ENCODE results near the gene GNB5. TPM values are rescaled to one million over a fixed set of nuclear protein-coding genes. Genes with fewer than 3 reads are reported as not detected.
A peak's percentile ranks its signal among the peaks of the same experiment; 100 is the strongest.
"Not testable (repeated sequence)": the region's sequence is repeated elsewhere in the genome, so short reads cannot be mapped to it uniquely, and the experiment has no call there.

The GNB5 gene
- total RNA-seq = 10 to 100 TPM in 1 of 3 donors, 1 to 10 TPM in 2; 5.5 to 23.0 (median 6.3) TPM
- long read RNA-seq, donor 1, transcript GNB5-202 (11 exons, 1,735 nt) = major isoform, 53 of 60 reads
- long read RNA-seq, donor 1, partial matches to known transcripts = 3 of 60 reads
- long read RNA-seq, donor 1, other reads (novel, unspliced or antisense) = 4 of 60 reads
- long read RNA-seq, donor 2, transcript GNB5-202 (11 exons, 1,735 nt) = major isoform, 15 of 15 reads
- long read RNA-seq, donor 2, partial matches to known transcripts = 0 of 15 reads
- long read RNA-seq, donor 2, other reads (novel, unspliced or antisense) = 0 of 15 reads

DNA sequence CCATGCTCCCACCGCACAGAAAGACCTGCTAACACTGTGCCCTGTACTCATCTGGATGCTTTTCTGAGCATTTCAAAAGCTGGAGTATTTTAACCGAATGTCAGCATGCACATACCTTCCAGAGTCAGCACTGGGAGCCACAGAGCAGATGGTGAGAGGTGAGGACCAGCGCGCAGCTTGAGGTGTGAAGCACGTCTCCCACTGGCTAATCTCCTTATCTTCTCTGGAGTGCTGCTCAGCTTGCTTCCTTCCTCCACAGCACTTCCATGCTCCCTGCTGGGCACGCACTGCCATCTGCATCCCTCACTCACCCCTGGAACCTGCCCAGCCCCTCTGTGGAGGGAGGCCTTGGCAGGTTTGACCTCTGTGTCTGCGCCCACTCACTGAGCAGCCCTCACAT lies at the start of gene GNB5:
Gene GNB5, minus strand, starts transcription at position 186 of the 400 bp plus-strand sequence. CDS start 6,716 bp downstream, outside the sequence.
- no peak within 1 kb of the TSS for H3K4me3 ChIP-seq
- H3K36me3 ChIP-seq (ENCODE audit: low read depth) = no peaks in the 10 kb centered on the region
- TF ChIP-seq, protein P1, sequence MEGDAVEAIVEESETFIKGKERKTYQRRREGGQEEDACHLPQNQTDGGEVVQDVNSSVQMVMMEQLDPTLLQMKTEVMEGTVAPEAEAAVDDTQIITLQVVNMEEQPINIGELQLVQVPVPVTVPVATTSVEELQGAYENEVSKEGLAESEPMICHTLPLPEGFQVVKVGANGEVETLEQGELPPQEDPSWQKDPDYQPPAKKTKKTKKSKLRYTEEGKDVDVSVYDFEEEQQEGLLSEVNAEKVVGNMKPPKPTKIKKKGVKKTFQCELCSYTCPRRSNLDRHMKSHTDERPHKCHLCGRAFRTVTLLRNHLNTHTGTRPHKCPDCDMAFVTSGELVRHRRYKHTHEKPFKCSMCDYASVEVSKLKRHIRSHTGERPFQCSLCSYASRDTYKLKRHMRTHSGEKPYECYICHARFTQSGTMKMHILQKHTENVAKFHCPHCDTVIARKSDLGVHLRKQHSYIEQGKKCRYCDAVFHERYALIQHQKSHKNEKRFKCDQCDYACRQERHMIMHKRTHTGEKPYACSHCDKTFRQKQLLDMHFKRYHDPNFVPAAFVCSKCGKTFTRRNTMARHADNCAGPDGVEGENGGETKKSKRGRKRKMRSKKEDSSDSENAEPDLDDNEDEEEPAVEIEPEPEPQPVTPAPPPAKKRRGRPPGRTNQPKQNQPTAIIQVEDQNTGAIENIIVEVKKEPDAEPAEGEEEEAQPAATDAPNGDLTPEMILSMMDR (IDR thresholded peaks at IDR 0.05) = no peak
- no peaks in the 10 kb centered on the region for H3K9me3 ChIP-seq
- intact Hi-C loops (cut with DNase I, micrococcal nuclease) = no loop called here
- ATAC-seq (peak; percentile 22), DNase-seq (no peak)
- H3K4me1 ChIP-seq (ENCODE audit: low read depth) = no peaks in the 10 kb centered on the region

DNA sequence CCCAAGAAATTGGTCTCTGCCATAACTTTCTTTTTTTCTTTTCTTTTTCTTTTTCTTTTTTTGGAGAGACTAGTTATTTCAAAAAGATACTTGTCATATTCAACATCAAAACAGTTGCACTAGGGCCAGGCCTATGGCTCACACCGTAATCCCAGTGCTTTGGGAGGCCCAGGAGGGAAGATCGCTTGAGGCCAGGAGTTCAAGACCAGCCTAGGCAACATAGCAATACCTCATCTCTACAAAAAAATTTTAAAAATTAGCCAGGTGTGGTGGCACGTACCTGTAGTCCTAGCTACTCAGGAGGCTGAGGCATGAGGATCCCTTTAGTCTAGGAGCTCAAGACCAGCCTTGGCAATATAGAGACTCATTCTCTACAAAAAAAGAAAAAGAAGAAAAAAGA lies 49.0 kb upstream of the GNB5 start:
- Histone ChIP-seq H3K4me1 (ENCODE audit: low read depth) (no peaks in the 10 kb centered on the region), H3K36me3 (ENCODE audit: low read depth) (peaks cover 8% of the 10 kb centered on the region), H3K4me3 (no peak overlapping the region), H3K9me3 (no peaks in the 10 kb centered on the region)
- ATAC-seq = no peak
- no peak for DNase-seq
- TF ChIP-seq, protein P1 (IDR thresholded peaks at IDR 0.05) = no peak
- intact Hi-C loops (cut with DNase I, micrococcal nuclease) = no loop called here

DNA sequence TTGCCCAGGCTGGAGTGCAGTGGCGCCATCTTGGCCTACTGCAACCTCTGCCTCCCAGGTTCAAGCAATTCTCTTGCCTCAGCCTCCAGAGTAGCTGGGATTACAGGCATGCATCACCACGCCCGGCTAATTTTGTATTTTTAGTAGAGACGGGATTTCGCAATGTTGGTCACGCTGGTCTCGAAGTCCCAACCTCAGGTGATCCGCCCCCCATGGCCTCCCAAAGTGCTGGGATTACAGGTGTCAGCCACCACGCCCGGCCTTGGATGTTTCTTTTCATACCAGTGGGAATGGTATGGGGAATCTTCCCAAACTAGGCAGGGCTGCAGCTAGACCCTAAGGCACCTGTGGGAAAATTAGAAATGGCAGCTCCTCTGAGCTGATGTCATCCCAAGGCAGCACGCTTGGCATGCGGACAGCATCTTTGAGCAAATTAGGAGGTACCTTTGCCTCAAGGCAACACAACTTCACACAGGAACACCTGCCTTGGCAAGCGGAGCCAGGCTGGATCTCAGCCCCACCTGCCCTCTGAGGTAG lies 47.9 kb upstream of the GNB5 start:
- H3K36me3 ChIP-seq (ENCODE audit: low read depth); intact Hi-C loops (cut with DNase I, micrococcal nuclease); H3K4me3 ChIP-seq; H3K9me3 ChIP-seq; ATAC-seq; H3K4me1 ChIP-seq (ENCODE audit: low read depth); DNase-seq: not testable (repeated sequence)

DNA sequence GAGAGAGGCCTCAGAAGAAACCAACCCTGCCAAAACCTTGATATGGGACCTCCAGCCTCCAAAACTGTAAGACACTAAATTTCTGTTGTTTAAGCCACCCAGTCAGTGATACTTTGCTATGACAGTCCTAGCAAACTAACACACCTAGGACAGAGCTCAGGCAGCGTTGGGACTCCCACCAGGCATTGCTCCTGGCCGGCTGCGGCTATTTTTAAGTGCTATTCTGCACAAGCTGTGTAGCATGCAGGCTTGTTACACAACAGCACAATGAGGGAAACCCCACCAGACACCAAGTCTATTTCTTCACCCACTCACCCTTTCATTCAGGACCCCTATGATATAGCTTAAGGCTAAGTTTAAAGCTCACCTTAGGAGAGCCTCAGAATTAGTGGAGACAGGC lies 47.0 kb upstream of the GNB5 start:
- TF ChIP-seq, protein P1 (IDR thresholded peaks at IDR 0.05) = no peak
- no peaks in the 10 kb centered on the region for H3K4me1 ChIP-seq (ENCODE audit: low read depth)
- H3K9me3 ChIP-seq = no peaks in the 10 kb centered on the region
- H3K36me3 ChIP-seq (ENCODE audit: low read depth) = peaks cover 5% of the 10 kb centered on the region
- DNase-seq (no peak), ATAC-seq (no peak)
- intact Hi-C loops (cut with DNase I, micrococcal nuclease) = no loop called here
- no peak overlapping the region for H3K4me3 ChIP-seq

DNA sequence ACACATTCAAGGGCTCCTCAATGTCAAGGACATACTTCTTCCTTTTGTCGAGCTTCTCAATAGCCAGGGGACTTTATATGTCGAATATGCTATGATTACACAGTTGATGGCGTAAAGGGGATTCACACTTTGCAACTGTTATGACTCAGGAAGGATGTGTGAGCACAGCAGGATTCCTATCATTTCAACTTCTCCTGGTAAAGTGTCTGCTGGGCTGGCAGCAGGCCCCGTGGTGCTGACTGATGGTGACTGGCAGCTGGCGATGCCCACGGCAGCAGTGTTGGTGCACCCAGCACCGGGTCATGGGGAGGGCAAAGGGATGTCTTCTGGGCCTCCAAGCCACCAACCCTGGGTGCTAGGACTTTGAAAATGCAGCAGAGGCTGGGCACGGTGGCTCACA lies 44.8 kb upstream of the GNB5 start:
- intact Hi-C loops (cut with DNase I, micrococcal nuclease) = no loop called here
- no peak for ATAC-seq

More for the DNA sequence above, 44.8 kb upstream of the GNB5 start:
- H3K36me3 ChIP-seq (ENCODE audit: low read depth) = peaks cover 5% of the 10 kb centered on the region
- TF ChIP-seq, protein P1 (IDR thresholded peaks at IDR 0.05) = no peak
- no peak overlapping the region for H3K4me3 ChIP-seq
- no peak for DNase-seq
- peaks cover 2% of the 10 kb centered on the region for H3K4me1 ChIP-seq (ENCODE audit: low read depth)
- H3K9me3 ChIP-seq = no peaks in the 10 kb centered on the region

Data from mucosa of descending colon (tissue), 3 donors.